ENCODE data around the gene C2CD5. TPM values are rescaled to one million over a fixed set of nuclear protein-coding genes. Genes with fewer than 3 reads are reported as not detected.

C2CD5 gene
- total RNA-seq, 1 donor from 2014 or later = 17.3 TPM

GRCh38 chr12:22415342-22416309 lies 128.7 kb downstream of the C2CD5 start:
- Mint-ChIP-seq H3K27me3 (ENCODE audit: low read depth) (peaks cover 5% of the 10 kb centered on the region), H3K4me1 (ENCODE audit: low read depth) (peaks cover 3% of the 10 kb centered on the region), H3K27ac (ENCODE audit: unreplicated experiment) (no peak overlapping the region), H3K4me3 (ENCODE audit: unreplicated experiment) (no peak overlapping the region), H3K9me3 (ENCODE audit: low read depth) (no peaks in the 10 kb centered on the region), H3K36me3 (ENCODE audit: low read depth) (no peaks in the 10 kb centered on the region)
- no peak for TF ChIP-seq CTCF (IDR thresholded peaks at IDR 0.05)
- DNase-seq (ENCODE audit: low spot score) = no peak

GRCh38 chr12:22414742-22415141 lies 129.6 kb downstream of the C2CD5 start:
- H3K4me3 Mint-ChIP-seq (ENCODE audit: unreplicated experiment) = no peak overlapping the region
- no peak for TF ChIP-seq CTCF (IDR thresholded peaks at IDR 0.05)
- H3K27me3 Mint-ChIP-seq (ENCODE audit: low read depth) = peaks cover 5% of the 10 kb centered on the region
- peaks cover 3% of the 10 kb centered on the region for H3K4me1 Mint-ChIP-seq (ENCODE audit: low read depth)
- H3K9me3 Mint-ChIP-seq (ENCODE audit: low read depth) = no peaks in the 10 kb centered on the region
- H3K27ac Mint-ChIP-seq (ENCODE audit: unreplicated experiment) = no peak overlapping the region
- no peaks in the 10 kb centered on the region for H3K36me3 Mint-ChIP-seq (ENCODE audit: low read depth)
- DNase-seq (ENCODE audit: low spot score) = no peak

GRCh38 chr12:22413592-22413991 lies 130.8 kb downstream of the C2CD5 start:
- no peak for DNase-seq (ENCODE audit: low spot score)
- peaks cover 5% of the 10 kb centered on the region for H3K27me3 Mint-ChIP-seq (ENCODE audit: low read depth)
- H3K9me3 Mint-ChIP-seq (ENCODE audit: low read depth) = no peaks in the 10 kb centered on the region
- H3K27ac Mint-ChIP-seq (ENCODE audit: unreplicated experiment) = no peak overlapping the region
- TF ChIP-seq CTCF (IDR thresholded peaks at IDR 0.05) = no peak
- H3K4me1 Mint-ChIP-seq (ENCODE audit: low read depth) = peaks cover 3% of the 10 kb centered on the region
- H3K36me3 Mint-ChIP-seq (ENCODE audit: low read depth) = no peaks in the 10 kb centered on the region
- no peak overlapping the region for H3K4me3 Mint-ChIP-seq (ENCODE audit: unreplicated experiment)

DNA sequence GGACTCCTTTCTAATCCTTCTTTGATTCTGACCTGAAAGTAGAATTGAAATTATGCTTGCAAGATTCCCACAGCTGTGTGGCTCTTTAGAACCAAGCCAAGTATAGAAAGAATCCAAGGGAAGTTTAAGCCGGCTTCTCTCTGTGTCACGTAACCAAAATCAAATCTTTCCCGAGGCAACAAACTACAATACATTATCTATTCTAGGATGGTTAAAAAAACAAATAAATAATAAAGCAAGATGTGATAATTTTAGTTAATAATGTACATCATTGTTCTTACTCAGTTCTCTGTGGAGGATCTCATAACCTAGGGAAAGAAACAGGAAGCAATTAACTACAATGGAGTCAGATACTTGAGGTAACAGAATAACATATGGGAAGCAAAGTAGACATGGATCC lies 131.8 kb downstream of the C2CD5 start:
- no peaks in the 10 kb centered on the region for H3K9me3 Mint-ChIP-seq (ENCODE audit: low read depth)
- TF ChIP-seq CTCF (IDR thresholded peaks at IDR 0.05) = no peak
- H3K36me3 Mint-ChIP-seq (ENCODE audit: low read depth) = no peaks in the 10 kb centered on the region
- H3K27me3 Mint-ChIP-seq (ENCODE audit: low read depth) = peaks cover 5% of the 10 kb centered on the region
- H3K4me3 Mint-ChIP-seq (ENCODE audit: unreplicated experiment) = no peak overlapping the region
- H3K4me1 Mint-ChIP-seq (ENCODE audit: low read depth) = peaks cover 3% of the 10 kb centered on the region
- no peak overlapping the region for H3K27ac Mint-ChIP-seq (ENCODE audit: unreplicated experiment)
- DNase-seq (ENCODE audit: low spot score) = no peak

- H3K4me3 Mint-ChIP-seq (ENCODE audit: unreplicated experiment) = no peak overlapping the region
- no peak for DNase-seq (ENCODE audit: low spot score)
- H3K27me3 Mint-ChIP-seq (ENCODE audit: low read depth) = no peaks in the 10 kb centered on the region
- TF ChIP-seq CTCF (IDR thresholded peaks at IDR 0.05) = no peak
- no peaks in the 10 kb centered on the region for H3K9me3 Mint-ChIP-seq (ENCODE audit: low read depth)
- no peak overlapping the region for H3K27ac Mint-ChIP-seq (ENCODE audit: unreplicated experiment)
- H3K4me1 Mint-ChIP-seq (ENCODE audit: low read depth) = no peaks in the 10 kb centered on the region
- no peaks in the 10 kb centered on the region for H3K36me3 Mint-ChIP-seq (ENCODE audit: low read depth)
Observed at GRCh38 chr12:22410486-22410885, 133.9 kb downstream of the C2CD5 start.

Data from chondrocyte (in vitro differentiated cells).